Heart left ventricle (tissue), 16 donors: ENCODE data around the gene CNBD2. TPM values are rescaled to one million over a fixed set of nuclear protein-coding genes. Genes with fewer than 3 reads are reported as not detected.
A peak's percentile ranks its signal among the peaks of the same experiment; 100 is the strongest.
"Not testable (repeated sequence)": the region's sequence is repeated elsewhere in the genome, so short reads cannot be mapped to it uniquely, and the experiment has no call there.

Experiments used
- ATAC-seq, 4 donors: fragments of 200-7000 bp; cut with Tn5 transposase; one replicate each; pipeline ENCODE4 v1.9.1; 2020 to 2022; ENCODE audit warnings: moderate library complexity in 4 of 4, mild to moderate bottlenecking in 3 of 4, moderate number of reproducible peaks in 1 of 4
- DNase-seq, 5 donors: peaks; one replicate each; pipeline ENCODE4 v3.0.0-alpha.2; 2020
- H3K27ac ChIP-seq, 12 donors: fragments of 200-600 bp; sonication (generic) in 4 of 12; one replicate each; pipeline versions ENCODE4 v1.5.0 to v1.8.0; 2016 to 2022; ENCODE audit warnings: mild to moderate bottlenecking in 2 of 12
- H3K27me3 ChIP-seq, 9 donors: fragments of 200-600 bp; sonication (generic) in 2 of 9; one replicate each; pipeline versions ENCODE4 v1.5.1 to v1.8.0; 2016 to 2022; ENCODE audit warnings: mild to moderate bottlenecking in 3 of 9
- H3K36me3 ChIP-seq, 9 donors: fragments of 200-600 bp; sonication (generic) in 2 of 9; one replicate each; pipeline versions ENCODE4 v1.5.0 to v1.8.0; 2018 to 2022; ENCODE audit warnings: mild to moderate bottlenecking in 2 of 9
- H3K4me1 ChIP-seq, 12 donors: fragments of 200-600 bp; sonication (generic) in 4 of 12; one replicate each; pipeline versions ENCODE4 v1.5.0 to v1.8.0; 2016 to 2022; ENCODE audit warnings: mild to moderate bottlenecking in 3 of 12
- H3K4me3 ChIP-seq, 12 donors: fragments of 200-600 bp; sonication (generic) in 4 of 12; one replicate each; pipeline versions ENCODE4 v1.5.0 to v1.8.0; 2017 to 2022; ENCODE audit warnings: mild to moderate bottlenecking in 9 of 12, moderate library complexity in 4 of 12
- H3K9me3 ChIP-seq, 12 donors: fragments of 200-600 bp; sonication (generic) in 4 of 12; one replicate each; pipeline versions ENCODE4 v1.5.0 to v1.8.0; 2016 to 2022; ENCODE audit warnings: mild to moderate bottlenecking in 1 of 12
- CTCF ChIP-seq, 12 donors: fragments of 200-600 bp; sonication (generic) in 4 of 12; IDR thresholded peaks; one replicate each; pipeline versions ENCODE4 v1.5.0 to v1.8.0; 2018 to 2022; ENCODE audit warnings: antibody characterized with exemption in 12 of 12, mild to moderate bottlenecking in 5 of 12
- POLR2A ChIP-seq, 2 donors: fragments of 450-650 bp; IDR thresholded peaks; one replicate each; pipeline ENCODE4 v1.6.1; 2017; ENCODE audit warnings: antibody characterized with exemption in 2 of 2, mild to moderate bottlenecking in 2 of 2, moderate library complexity in 2 of 2
- WGBS, 4 donors: extraction: QIAGEN DNeasy Blood & Tissue Kit in 2 of 4; methylation state at CpG; one replicate each; pipeline versions ENCODE4 v1.1.5 to v1.1.7; 2013 to 2018; 5-methylcytosine and 5-hydroxymethylcytosine counted together
- intact Hi-C, 10 donors: fragments of 100-400 bp; cut with DNase I; formaldehyde crosslinking; loops; one replicate each; pipeline versions ENCODE4 v1.11.1 to v1.14.2; 2022
- polyA plus RNA-seq, 2 donors: library from polyadenylated mRNA; stranded (reverse); fragments of 200-250 nt; gene quantifications; one replicate each; pipeline ENCODE4 v1.2.3, GENCODE V29; 2013
- total RNA-seq, 9 donors: library from RNA; depleted of rRNA in 2 of 9; stranded (reverse); fragments of >200 nt in 2 of 9; fragmentation: NEBNext Ultra II Directional in 3 of 9; extraction: Animal tissue kit (Norgen Biotek cat#: 25700) in 3 of 9; gene quantifications; one replicate each; pipeline versions ENCODE4 v1.1.0 to v1.2.4, GENCODE V29; 2016 to 2023
- donor health status: ischemic (EF 13 %, LVEDD 7.1; RV severe dilation, severe dysfunction).
- donor health status: healthy with polysubstance abuse.
- donor health status: DM: no; HTN: yes; CAD: no.
- donor health status: DM: no; HTN: no; CAD: no.
- donor health status: ischemic (EF 25% LVEDD 6.9; RV normal size, moderate dysfunction).
- donor health status: ischemic (EF 25% LVEDD 5.7; RV mildly dilated, moderate dysfunction).
- donor health status: healthy.
- donor health status: DM: yes; HTN: yes; CAD: no.
- donor health status: ischemic (EF 35%, LVEDD 5.7; RV mildly dilated, moderate dysfunction).
- donor health status: nonischemic (EF 11% LVEDD 7.7; RV severe dilation, severe dysfunction).
- donor health status: DM: yes; HTN: yes; CAD: no.
- donor health status: PGD.
- donor health status: ischemic (EF 29% LVEDD 5.4; RV normal size, mild dysfunction).
- donor health status: nonischemic (EF 23%, LVEDD 6.1; RV moderate dilation, normal function).

CNBD2 gene
- total and polyA plus RNA-seq, 11 donors = 1.4 to 7.7 (median 3.6) TPM; not detected in 1

DNA sequence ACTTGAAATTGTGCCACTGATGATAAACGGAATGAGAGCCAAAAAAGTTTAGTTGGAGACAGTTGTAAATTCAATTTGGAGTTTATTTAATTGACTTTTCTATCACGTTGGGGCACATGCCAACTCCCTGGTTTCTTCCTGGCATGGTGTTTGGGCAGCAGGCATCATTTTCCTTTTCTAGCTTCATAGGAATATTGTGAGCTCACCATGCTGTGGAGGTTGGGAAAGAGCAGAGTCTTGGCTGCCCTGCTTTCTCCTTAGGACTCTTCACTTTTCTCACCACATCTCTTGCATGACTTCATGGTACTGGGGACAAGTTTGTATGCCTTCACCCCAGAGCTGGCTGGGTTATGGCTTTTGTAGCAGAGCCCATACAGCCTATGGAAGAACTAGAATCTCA, 20.5 kb upstream of the CNBD2 start:
- no peak for TF ChIP-seq POLR2A (IDR thresholded peaks at IDR 0.05)
- no peak for TF ChIP-seq CTCF (IDR thresholded peaks at IDR 0.05)
- H3K4me1 ChIP-seq = peaks cover 4 to 18% (median 13%) of the 10 kb centered on the region in 12 donors
- H3K27ac ChIP-seq = peak overlapping the region in 1 of 12 donors; percentile 35
- peaks cover 0 to 50% (median 45%) of the 10 kb centered on the region in 9 donors for H3K36me3 ChIP-seq
- no peak for DNase-seq
- 73 to 91% (median 89%) methylated on average over 2 of the region's 2 CpGs for WGBS, 4 donors
- ATAC-seq = peak in 1 of 4 donors; percentile 31
- no peaks in the 10 kb centered on the region for H3K9me3 ChIP-seq
- no peaks in the 10 kb centered on the region for H3K27me3 ChIP-seq
- no peak overlapping the region for H3K4me3 ChIP-seq
- intact Hi-C loops = no loop called here

GRCh38 chr20:35950093-35950492, 18.3 kb upstream of the CNBD2 start:
- H3K4me1 ChIP-seq = peaks cover 4 to 25% (median 19%) of the 10 kb centered on the region in 12 donors
- no peaks in the 10 kb centered on the region for H3K9me3 ChIP-seq
- H3K36me3 ChIP-seq = peaks cover 0 to 41% (median 24%) of the 10 kb centered on the region in 9 donors
- no peak overlapping the region for H3K4me3 ChIP-seq
- no peak for TF ChIP-seq CTCF (IDR thresholded peaks at IDR 0.05)
- TF ChIP-seq POLR2A (IDR thresholded peaks at IDR 0.05) = no peak
- H3K27ac ChIP-seq = no peak overlapping the region
- no peaks in the 10 kb centered on the region for H3K27me3 ChIP-seq
- WGBS, 4 donors = 94 to 96% (median 95%) methylated on average over 7 of the region's 7 CpGs
- intact Hi-C loops = loop anchor here in 1 of 10 donors (5.0 kb wide), 1 partner anchor 102 kb away; no protein-coding TSS in a partner anchor
- ATAC-seq (no peak), DNase-seq (no peak)

- H3K27ac ChIP-seq = peak overlapping the region in 8 of 12 donors; percentile 95 to 100 (median 96)
- peaks cover 0 to 28% (median 13%) of the 10 kb centered on the region in 9 donors for H3K36me3 ChIP-seq
- peaks cover 4 to 32% (median 23%) of the 10 kb centered on the region in 12 donors for H3K4me1 ChIP-seq
- peak overlapping the region in 5 of 12 donors; percentile 69 to 92 (median 77) for H3K4me3 ChIP-seq
- WGBS, 4 donors = 88 to 91% (median 89%) methylated on average over 14 of the region's 14 CpGs
- intact Hi-C loops = loop anchor here in 1 of 10 donors (5.0 kb wide), 1 partner anchor 100 kb away; no protein-coding TSS in a partner anchor
- H3K9me3 ChIP-seq, H3K27me3 ChIP-seq, ATAC-seq, DNase-seq: not testable (repeated sequence)
Observed at GRCh38 chr20:35952080-35952479, 16.3 kb upstream of the CNBD2 start.

DNA sequence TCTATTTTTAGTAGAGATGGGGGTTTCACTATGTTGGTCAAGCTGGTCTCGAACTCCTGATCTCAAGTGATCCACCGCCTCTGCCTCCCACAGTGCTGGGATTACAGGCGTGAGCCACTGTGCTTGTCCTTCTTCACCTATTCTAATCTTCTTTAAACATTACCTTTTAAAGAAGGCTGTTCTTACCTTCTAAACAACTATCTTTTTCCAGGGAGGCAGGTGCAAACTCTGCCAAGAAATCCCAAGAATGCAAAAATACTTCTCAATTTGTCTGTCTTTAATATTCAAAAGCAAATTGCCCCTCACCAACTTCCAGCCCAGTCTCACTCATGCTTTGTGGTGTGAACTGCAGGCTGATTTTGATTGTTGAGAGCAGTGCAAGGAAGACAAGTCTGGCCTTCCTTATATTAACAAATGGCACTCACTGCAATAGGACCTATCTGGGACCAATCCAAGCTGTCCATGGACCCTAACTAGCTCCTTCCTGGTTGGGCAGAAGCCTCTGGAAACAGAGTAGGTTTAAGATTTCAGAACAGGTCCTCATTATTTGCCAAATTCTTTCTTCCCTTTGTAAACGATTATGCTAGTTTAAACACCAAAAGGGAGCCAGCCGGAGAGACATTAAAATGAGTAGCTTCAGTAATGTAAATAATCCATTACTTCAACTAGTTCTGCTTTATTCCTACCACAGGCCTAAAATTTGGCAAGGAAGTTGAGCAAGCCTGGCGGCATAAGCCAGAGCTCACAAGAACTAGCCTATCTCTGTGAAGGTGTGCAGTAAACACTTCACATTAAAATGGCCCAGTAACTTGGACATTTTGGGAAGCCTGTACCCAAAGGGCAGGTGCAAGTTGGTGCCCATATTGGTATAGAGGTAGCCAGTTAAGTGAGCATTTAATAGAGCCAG, 15.7 kb upstream of the CNBD2 start:
- Histone ChIP-seq H3K4me1 (peaks cover 4 to 32% (median 23%) of the 10 kb centered on the region in 12 donors), H3K27me3 (no peaks in the 10 kb centered on the region), H3K9me3 (no peaks in the 10 kb centered on the region), H3K4me3 (peak overlapping the region; percentile 69 to 96 (median 84)), H3K27ac (peak overlapping the region; percentile 95 to 100 (median 97)), H3K36me3 (peaks cover 0 to 22% (median 8%) of the 10 kb centered on the region in 9 donors)
- DNase-seq (no peak), ATAC-seq (no peak)
- WGBS, 4 donors = 50 to 61% (median 56%) methylated on average over 6 of the region's 6 CpGs
- intact Hi-C loops = loop anchor here in 1 of 10 donors (5.0 kb wide), 1 partner anchor 100 kb away; no protein-coding TSS in a partner anchor
- no peak for TF ChIP-seq CTCF (IDR thresholded peaks at IDR 0.05)
- TF ChIP-seq POLR2A (IDR thresholded peaks at IDR 0.05) = no peak
